ENCODE data around the gene MREG. TPM values are rescaled to one million over a fixed set of nuclear protein-coding genes. Genes with fewer than 3 reads are reported as not detected.

The MREG gene
- polyA plus RNA-seq, 2 of the 4 experiments (the other 2 are of a cell fraction) = 6.4 to 8.0 TPM

GRCh38 chr2:215930505-215931253, 82.7 kb downstream of the MREG start:
- FAIRE-seq (no peak), DNase-seq (ENCODE audit: low read depth in 1 of 2, low spot score in 1 of 2) (no peak), ATAC-seq (peak in 1 of 2 experiments; percentile 39; a peak in 3 of 6 replicates)
- ChIA-PET POLR2A (no interaction called here), CTCF (interaction anchor here (0.5 to 2.2 kb wide), 32 partner anchors 9 to 1280 kb away, joined by 3 to 10 read pairs (median 4); partner anchors contain the start of gene ATIC)
- H3K4me3 ChIP-seq = no peak overlapping the region
- 56% methylated on average over 8 of the region's 8 CpGs for WGBS (ENCODE audit: missing lambda C conversion rate)
- peaks cover 23% of the 10 kb centered on the region for H3K4me1 ChIP-seq
- H3K9me3 ChIP-seq = no peaks in the 10 kb centered on the region
- TF ChIP-seq E2F6 (IDR thresholded peaks at IDR 0.05; ENCODE audit: borderline replicate concordance, low read depth) = no peak
- no peak for TF ChIP-seq CHD4 (IDR thresholded peaks at IDR 0.05; ENCODE audit: borderline replicate concordance)
- no peak for TF ChIP-seq ZNF302 (CRISPR knock-in tag; IDR thresholded peaks at IDR 0.05)
- TF ChIP-seq REST (IDR thresholded peaks at IDR 0.05) = no peak
- TF ChIP-seq POLR2AphosphoS2 (conservative IDR thresholded peaks at IDR 0.05; ENCODE audit: low read length) = no peak
- peak overlapping the region; percentile 48 for H3K4me2 ChIP-seq
- H3K27ac ChIP-seq = peak overlapping the region; percentile 26 to 72; a peak in 5 of 6 replicates

- no peak for DNase-seq (ENCODE audit: low read depth in 1 of 2, low spot score in 1 of 2)
Measured at GRCh38 chr2:215929602-215930335, 83.6 kb downstream of the MREG start.

More at GRCh38 chr2:215929602-215930335, 83.6 kb downstream of the MREG start:
- Histone ChIP-seq H3K27ac (peak overlapping the region; percentile 26 to 72), H3K4me2 (peak overlapping the region; percentile 48; the same call in 2 of the 3 replicates), H3K9me3 (no peaks in the 10 kb centered on the region), H3K4me1 (peaks cover 23% of the 10 kb centered on the region), H3K4me3 (no peak overlapping the region)
- FAIRE-seq (no peak), ATAC-seq (peak; percentile 37 to 45; a peak in 3 of 6 replicates)
- 87% methylated on average over 6 of the region's 6 CpGs for WGBS (ENCODE audit: missing lambda C conversion rate)
- ChIA-PET POLR2A (no interaction called here), CTCF (interaction anchor here (0.6 to 2.0 kb wide), 4 partner anchors 9 to 861 kb away, joined by 3 to 10 read pairs (median 4); no protein-coding TSS in a partner anchor)
- 0 out of 2 replicates have a peak, but pooled peaks have one; percentile 11 for TF ChIP-seq FOSL2 (IDR thresholded peaks at IDR 0.05)
- TF ChIP-seq FOSL2 (CRISPR knock-in tag; IDR thresholded peaks at IDR 0.05) = peak; percentile 45; the same call in 1 of the 2 replicates
- TF ChIP-seq MAFK (IDR thresholded peaks at IDR 0.05; ENCODE audit: partially characterized antibody) = peak; percentile 25
- TF ChIP-seq REST (IDR thresholded peaks at IDR 0.05) = no peak

All from A549 (cell line).